DND-41 (cell line): ENCODE data around the gene CCDC148.

Experiments used
- CTCF ChIP-seq: IDR thresholded peaks from 2 replicates; pipeline ENCODE4 v1.5.1; 2012; ENCODE audit warnings: borderline replicate concordance, low read length, moderate library complexity, mild to moderate bottlenecking; ENCODE audit not compliant: poor library complexity, severe bottlenecking; ENCODE audit errors: extremely low read depth
- EZH2 ChIP-seq: IDR thresholded peaks from 3 replicates; pipeline ENCODE4 v1.6.1; 2012; ENCODE audit warnings: borderline replicate concordance, low read depth, mild to moderate bottlenecking, moderate library complexity, low read length, inconsistent platforms; ENCODE audit not compliant: severe bottlenecking

- TF ChIP-seq CTCF: no peak
- no peak for TF ChIP-seq EZH2
Observed at GRCh38 chr2:158131483-158131912, 325.1 kb downstream of the CCDC148 start.
